ENCODE measurements around the gene DPF1. TPM values are rescaled to one million over a fixed set of nuclear protein-coding genes. Genes with fewer than 3 reads are reported as not detected.
"Not testable (repeated sequence)": the region's sequence is repeated elsewhere in the genome, so short reads cannot be mapped to it uniquely, and the experiment has no call there.

Gene DPF1
- total RNA-seq, 1 experiment from 2014 or later: 0.89 TPM

DNA sequence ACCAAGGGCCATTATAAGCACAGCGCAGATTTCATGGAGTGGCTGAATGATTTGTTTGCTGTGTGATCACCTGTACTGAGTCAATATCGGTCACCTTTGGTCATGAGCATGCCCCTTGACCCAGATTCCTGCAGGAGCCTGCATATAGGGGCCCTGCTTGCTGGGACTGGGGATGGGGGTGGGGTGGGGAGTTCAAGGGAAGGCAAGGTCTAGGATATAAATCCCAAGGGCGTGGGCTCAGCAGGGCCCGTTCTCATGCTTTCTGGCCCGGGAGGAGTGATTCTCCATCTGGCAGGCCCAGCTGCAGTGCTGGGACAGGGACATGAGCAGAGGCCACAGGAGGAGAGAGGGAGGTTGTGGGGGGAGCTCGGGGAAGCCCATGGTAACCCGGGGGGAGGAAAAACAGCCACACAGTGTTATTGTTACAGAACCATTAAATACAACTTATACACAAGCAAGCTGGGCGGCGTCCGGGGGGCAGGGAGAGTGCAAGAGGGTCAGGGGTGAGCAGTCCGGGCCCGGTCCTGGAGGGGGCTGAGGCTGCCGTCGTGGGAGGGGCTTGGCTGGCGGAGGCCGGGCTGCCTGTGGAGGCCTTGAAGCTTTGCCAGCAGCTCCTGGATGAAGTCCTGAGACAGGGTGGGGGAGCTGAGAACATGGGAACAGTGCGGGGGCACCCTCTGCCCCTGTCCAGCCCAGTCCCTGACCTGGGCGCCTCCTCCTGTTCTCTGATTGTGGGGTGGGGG lies 27.0 kb upstream of the DPF1 start:
- peak; percentile 74 for DNase-seq (ENCODE audit: low spot score)

DNA sequence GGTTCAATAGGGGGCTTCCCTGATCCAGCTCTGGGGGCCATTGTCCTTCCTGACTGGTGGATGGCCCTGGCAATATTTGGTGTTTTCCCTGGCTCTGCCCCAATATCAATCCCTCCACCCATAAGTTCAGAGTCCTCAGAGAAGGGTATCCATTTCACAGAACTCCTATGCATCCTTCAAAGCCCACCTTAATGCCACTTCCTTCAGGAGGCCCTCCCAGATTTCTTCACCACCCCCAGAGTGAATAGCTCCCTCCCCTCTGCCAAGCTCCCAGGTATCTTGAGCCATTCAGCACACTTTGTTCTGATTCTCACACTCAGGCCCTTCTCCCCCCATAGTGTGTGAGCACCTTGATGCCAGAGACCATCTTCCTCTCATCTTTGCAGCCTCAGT lies 26.4 kb upstream of the DPF1 start:
- no peak for DNase-seq (ENCODE audit: low spot score)

DNA sequence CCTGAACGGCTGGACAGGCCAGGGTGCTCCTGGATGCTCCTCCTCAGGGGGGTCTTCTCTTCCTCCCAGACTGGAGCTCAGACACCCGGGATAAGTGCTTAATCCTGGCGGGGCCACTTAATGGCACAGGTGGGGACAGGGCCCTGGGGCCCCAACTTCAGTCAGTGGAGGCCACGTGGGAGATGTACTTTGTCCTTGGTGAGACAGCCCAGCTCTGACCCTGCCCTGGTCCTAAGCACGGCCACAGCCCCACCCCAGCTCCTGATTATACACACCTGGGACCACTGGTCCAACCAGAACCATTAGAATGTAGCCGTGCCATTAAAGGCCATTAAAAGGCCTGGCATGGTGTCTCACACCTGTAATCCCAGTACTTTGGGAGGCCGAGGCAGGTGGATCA lies 24.4 kb upstream of the DPF1 start:
- no peak for DNase-seq (ENCODE audit: low spot score)

DNA sequence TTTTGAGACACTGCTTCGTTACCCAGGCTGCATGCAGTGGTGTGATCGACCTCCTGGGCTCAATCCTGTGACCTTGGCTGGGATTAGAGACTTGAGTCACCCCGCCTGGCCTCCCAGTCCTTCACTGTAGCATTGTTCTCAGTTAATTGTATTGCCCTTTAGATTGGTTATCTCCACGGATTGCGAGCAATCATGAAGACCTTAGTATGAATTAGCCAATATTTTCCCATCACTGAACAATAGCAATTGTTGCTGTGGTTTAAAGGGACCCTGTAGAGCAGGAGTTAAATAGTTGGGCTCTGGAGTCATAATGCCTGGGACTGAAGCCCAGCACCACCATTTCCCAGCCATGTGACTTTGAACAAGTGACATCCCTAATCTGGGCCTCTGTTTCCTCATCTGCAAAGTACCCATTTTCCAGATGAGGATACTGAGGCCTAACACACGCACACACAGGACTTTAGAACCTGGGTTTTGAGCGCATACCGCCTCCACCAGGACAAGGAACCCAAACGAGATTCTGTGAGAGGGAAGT lies 23.8 kb upstream of the DPF1 start:
- no peak for DNase-seq (ENCODE audit: low spot score)

DNA sequence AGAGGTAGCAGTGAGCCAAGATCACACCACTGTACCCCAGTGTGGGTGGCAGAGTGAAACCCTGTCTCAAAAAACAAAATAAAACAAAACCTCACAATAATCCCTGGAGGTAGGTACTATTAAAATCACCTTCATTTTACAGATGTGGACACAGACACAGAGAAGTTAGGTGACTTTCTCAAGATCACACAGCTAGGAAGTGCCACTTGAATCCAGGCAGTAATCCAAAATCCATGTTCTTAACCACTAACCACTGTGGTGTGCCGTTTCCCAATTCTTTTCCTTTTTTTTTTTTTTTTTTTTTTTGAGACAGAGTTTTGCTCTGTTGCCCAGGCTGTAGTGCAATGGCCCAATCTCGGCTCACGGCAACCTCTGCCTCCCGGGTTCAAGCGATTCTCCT lies 23.1 kb upstream of the DPF1 start:
- DNase-seq (ENCODE audit: low spot score): no peak

DNA sequence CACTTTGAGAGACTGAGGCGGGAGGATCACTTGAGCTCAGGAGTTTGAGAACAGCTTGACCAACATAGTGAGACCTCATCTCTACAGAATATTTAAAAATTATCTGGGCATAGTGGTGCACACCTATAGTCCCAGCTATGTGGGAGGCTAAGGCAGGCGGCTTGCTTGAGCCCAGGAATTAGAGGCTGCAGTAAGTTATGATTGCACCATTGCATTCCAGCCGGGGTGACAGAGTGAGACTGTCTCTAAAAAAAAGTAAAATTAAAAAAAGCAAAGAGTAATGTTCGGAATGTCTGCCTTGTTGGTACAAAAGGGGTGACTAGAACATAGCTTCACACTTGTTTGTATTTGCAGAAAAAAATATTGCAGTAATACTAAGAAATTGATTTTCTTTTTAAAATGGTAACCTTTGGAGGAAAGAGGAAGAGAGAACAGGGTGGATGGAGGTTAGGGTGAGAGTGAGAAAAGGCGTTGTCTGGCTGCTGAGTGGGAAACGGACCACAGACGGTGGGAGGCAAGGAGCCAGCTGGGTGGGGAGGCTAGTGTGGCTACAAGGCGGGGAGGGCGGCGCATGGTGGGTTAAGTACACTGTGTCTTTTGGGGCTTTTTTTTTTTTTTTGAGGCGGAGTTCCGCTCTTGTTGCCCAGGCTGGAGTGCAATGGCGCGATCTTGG lies 21.9 kb upstream of the DPF1 start:
- DNase-seq (ENCODE audit: low spot score): no peak

DNA sequence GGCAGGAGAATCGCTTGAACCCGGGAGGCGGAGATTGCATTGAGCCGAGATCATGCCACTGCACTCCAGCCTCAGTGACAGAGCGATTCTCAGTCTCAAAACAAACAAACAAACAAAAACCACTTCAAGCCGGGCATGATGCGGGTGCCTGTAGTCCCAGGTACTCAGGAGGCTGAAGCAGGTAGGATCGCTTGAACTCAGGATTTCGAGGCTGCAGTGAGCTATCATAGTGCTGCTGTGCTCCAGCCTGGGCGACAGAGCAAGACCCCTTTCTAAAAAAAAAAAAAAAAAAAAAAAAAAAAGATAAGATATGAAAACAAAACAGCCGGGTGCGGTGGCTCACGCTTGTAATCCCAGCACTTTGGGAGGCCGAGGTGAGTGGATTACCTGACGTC lies 19.3 kb upstream of the DPF1 start:
- no peak for DNase-seq (ENCODE audit: low spot score)

DNA sequence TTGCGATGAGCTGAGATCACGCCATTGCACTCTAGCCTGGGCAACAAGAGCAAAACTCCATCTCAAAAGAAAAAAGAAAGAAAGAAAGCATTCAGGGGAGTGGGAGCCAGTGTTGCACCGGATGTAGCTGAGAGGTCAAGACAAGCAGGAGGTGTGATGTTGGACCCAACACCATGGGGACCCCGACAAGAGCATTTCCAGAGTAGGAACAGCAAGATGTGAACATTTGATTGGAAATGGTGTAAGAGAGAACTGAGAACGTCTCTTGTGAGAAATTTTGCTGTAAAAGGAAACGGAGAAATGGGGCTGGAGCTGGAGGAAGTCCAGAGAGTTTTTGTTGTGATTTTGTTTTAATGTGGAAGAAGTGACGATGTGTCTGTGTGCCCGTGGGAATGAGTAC lies 15.8 kb upstream of the DPF1 start:
- no peak for DNase-seq (ENCODE audit: low spot score)

DNA sequence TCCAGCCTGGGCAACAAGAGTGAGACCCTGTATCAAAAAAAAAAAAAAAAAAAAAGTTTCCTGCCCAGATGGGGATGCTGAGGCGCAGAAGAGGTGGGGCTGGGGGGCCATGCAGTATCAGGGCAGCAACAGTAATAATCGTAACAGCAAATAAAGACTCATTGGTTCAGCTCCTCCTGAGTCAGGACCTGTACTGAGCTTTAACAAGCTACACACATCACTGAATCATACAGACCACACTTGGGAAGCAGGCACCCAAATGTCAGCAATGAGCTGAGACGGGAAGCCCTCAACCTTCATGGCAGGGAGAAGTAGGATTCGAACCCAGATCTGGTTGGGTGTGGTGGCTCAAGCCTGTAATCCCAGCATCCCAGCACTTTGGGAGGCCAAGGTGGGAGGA lies 10.6 kb upstream of the DPF1 start:
- no peak for DNase-seq (ENCODE audit: low spot score)

DNA sequence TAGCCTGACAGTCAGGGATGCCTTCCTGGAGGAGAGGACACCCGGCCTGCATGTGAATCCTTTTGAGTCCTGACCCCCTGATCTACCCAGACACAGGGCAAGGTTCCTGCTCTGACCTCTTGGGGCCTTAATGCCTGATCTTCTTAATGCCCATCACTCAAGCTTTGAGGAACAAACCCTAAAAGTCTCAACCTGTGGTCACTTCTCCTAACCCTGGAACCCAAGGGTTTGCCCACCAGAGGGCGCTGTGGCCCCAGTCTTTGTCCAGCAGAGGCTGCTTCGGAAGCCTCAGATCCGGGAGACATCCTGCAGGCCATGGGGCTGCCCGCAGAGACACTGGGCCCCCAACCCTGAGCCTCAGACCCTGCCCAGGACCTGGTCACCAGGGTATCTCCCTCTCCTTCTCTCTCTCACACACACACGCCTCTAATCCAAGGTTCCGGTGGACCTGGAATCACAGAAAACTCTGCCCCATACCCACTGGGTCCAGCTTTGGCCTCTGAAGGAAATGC lies 9.8 kb upstream of the DPF1 start:
- DNase-seq (ENCODE audit: low spot score): peak; percentile 98

DNA sequence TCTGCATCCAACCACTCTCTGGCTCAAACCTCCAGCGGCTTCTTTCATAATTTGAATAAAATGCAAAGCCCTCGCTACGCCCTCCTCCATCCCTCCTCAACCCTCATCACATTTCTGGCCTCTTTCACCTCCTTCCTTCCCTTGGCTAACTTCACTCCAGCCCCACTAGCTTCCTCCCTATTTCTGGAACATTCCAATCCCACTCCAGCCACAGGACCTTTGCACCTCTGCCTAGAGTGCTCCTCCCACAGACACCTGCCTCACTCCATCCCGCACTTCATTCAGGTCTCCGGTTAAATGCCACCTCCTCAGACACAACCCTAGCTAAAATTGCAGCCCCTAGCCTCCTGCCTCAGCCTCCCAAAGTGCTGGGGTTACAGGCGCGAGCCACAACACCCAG lies 7.9 kb upstream of the DPF1 start:
- DNase-seq (ENCODE audit: low spot score): no peak

DNA sequence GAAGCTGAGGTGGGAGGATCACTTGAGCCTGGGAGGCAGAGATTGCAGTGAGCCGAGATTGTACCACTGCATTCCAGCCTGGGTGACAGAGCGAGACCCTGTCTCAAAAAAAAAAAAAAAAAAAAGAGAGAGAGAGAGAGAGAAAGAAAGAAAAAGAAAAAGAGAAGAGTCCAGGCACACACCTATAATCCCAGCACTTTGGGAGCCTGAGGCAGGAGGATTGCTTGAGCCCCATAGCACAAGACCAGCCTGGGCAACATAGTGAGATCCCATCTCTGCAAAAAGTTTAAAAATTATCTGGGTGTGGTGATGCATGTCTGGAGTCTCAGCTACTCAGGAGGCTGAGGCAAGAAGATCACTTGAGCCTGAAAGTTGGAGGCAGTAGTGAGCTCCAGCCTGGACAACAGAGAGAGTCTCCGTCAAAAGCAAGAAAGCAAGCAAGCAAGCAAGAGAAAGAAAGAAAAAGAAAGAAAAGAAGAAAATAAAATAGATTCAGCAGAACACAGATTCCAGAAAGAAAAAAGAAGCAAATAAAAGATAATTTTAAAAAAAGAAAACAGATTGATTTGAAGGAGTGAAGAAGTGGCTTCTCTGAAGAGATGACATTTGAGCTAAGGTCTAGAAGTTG lies 6.6 kb upstream of the DPF1 start:
- not testable (repeated sequence) for DNase-seq (ENCODE audit: low spot score)

DNA sequence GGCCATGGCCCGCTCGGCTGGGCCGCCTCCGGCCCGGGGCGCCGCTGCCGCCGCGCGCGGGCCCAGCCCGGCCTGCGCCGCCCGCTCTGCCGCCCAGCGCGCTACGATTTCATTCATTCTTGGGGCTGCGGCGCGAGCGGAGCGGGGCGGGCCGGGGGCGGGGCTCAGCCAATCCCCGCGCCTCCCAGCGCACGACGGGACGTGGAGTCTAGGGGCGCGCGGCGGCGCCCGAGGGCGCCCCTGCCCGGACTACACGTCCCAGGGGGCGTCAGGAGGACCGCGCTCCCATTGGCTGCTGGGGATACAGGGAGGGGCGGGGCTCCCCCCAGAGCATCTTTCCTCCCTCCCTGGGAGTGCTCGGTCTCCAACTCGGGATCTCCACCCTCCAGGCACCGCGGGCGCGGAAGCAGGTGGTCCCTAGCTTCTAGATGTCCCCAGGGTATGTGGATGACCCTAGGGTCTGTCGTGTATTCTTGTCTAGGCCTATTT lies 5.6 kb upstream of the DPF1 start:
- no peak for DNase-seq (ENCODE audit: low spot score)

DNA sequence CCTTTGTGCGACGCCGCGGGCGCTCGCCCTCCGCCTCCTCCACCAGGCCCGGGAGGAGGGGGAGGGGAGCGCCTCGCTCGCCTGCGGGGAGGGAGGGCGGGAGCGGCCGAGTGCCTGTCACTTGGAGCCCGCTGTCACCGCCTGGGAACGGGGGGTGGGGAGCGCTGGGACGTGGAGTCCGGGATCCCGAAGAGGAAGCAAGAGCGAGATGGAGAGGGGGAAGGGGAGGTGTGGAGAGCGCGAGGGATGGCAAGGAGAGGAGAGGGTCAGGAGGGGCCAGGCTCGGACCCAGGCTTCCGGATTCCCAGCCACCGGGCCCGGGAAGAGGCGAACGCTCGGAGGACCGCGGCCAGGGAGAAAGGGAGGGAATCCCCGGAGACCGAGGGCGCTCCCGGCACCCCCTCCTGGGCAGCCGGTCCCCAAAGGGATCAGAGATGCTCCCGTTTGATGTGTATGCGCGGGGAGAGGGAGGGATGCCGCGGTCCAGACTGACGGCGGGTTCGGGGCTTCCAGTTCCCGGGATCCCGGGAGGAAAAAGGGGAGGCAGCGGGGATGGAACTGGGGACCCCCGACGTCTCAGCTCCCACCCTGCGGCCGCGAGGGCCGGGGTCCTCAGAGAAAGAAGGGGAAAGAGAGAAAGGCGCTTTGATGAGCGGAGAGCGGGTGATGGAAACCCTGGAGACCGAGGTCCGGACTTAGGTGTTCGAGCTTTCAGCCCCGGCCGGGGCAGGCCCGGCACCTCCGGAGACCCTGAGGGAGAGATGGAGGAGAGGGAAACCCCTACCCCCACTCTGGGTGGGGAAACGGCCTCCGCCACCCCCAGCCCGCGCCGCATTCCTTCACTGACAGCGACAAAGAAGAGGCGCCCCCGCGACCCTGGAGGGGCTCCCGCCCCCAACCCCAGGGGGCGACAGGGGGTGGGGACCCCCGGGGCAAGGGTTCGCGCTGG lies 4.7 kb upstream of the DPF1 start:
- no peak for DNase-seq (ENCODE audit: low spot score)

DNA sequence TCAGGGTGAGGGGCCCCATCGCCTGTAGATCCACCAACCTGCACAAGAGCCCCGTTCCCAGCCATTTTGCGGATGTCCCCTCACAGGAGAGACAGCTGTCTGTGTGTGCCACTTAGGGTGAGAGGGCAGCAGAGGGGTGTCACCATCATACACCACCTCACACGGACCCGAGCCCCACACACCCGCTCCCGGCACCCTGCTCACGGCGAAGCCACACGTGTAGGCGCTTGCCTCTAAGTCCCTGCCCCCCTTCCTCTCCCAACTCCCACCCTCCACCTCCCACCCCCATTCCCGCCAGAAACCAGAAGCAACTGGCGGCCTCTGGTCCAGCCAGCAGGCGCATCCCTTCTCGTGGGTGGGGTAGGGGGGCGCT lies 4.0 kb upstream of the DPF1 start:
- no peak for DNase-seq (ENCODE audit: low spot score)

DNA sequence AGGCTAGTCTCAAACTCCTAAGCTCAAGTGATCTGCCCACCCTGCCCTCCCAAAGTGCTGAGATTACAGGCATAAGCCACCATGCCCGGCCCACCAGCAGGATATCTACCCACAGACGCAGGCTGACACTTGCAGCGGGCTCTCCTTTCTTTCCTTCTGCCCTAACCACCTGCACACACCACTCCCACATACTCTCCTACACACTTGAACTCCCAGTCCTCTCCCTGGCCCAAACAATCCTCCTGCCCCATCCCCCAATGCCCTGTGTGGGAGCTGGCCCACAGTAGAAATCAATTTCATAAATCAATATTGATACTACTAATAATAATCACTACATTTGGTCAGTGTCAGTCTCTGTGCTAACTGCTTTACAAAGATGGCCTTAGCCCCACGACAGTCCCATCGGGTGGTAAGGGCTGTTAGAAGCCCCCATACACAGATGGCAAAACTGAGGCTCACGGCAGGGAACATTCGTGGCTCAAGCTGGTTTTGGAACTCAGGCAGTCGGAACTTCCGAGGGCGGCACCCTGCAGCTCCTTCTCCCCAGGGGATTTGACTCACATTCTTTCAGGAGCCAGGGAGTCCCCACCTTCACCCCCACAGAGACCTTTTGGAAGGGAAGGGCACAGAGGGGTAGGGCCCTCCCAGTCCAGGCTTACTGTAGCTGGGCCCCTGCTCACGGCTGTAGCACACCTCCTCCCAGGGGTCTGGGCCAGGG lies 3.4 kb upstream of the DPF1 start:
- no peak for DNase-seq (ENCODE audit: low spot score)

DNA sequence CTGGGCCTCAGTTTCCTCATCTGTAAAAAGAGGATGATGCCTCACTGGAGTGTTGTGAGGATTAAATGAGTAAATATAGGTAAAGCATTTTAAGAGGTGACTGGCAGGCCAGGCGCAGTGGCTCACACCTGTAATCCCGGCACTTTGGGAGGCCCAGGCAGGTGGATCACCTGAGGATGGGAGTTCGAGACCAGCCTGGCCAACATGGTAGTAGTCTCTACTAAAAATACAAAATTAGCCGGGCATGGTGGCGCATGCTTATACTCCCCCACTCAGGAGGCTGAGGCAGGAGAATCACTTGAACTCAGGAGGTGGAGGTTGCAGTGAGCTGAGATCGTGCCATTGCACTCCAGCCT lies 819 bp upstream of the DPF1 start:
- DNase-seq (ENCODE audit: low spot score): not testable (repeated sequence)

DNA sequence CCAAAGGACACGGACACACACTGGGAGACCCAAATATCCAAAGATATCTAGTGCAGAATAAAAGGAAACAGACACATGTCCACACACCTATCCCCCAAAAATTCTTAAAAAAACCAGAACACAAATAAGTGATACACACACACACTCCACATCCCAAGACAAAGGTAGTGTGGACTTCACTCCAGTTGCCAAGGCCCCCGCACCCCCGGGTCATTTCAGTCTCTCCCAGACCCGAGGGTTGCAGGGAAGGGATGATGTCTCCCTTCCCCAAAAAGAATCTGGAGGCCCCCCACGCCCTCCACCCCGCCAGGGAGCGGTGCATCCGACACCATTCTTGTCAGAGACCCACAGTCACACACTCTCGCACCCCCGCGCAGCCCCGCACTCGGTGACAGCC lies 407 bp downstream of the DPF1 start:
- DNase-seq (ENCODE audit: low spot score): no peak

DNA sequence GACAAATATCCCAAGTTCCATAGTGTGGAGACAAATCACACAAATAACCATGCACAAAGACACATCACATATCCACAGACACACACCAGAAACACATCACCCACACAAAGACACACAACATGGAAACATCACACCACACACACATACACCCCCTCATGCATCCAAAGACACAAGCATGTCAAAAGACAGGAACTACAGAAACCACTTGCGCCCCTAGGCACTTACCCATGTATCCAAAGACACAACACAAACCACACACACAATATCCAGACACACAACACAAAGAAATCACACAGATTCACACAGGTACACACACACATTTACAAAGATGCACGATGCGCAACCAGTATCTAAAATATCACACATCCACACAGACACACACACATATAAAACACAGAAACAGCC lies 901 bp downstream of the DPF1 start:
- no peak for DNase-seq (ENCODE audit: low spot score)

DNA sequence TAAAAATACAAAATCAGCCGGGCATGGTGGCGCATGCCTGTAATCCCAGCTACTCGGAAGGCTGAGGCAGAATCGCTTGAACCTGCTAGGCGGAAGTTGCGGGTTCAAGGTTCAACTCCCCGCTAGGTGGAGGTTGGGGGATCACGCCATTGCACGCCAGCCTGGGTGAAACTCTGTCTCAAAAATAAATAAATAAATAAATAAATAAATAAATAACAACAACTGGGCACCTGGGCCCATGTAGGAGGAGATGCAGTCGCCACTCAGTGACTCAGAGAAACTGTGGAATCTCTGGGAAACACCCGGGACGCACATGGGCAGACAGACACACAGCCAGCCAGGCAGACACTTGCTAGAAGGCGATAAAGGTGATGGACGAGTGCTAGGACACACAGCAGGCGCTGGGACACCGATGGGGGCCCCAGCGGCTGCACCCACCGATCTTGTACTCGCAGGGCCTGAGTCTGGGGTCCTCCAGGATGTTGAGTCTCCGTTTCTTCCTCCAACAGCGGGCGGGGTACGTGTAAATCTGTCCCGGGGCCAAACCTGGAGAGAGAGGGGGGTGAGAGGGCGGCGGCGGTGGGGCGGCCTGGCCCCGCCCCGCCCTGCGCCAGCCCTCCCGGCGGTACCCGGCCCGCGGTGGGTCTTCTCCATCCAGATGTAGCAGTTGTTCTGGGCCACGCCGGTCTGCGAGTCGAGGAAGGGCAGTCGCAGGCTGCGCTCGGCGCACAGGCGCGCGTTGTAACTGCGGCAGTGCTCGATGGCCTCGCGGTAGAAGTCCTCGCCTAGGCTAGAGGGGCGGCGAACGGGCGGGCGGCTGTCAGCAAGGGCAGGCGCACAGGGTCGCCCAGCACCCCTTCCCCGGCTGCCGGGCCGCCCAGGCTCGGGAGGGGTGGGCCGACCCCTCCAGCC lies 1.8 kb downstream of the DPF1 start:
- no peak for DNase-seq (ENCODE audit: low spot score)
